ENCODE data around the gene ADAMTS14.
"Not testable (repeated sequence)": the region's sequence is repeated elsewhere in the genome, so short reads cannot be mapped to it uniquely, and the experiment has no call there.

ADAMTS14 gene

GRCh38 chr10:70765794-70766594 is 93.7 kb downstream of the ADAMTS14 start:
- no peak overlapping the region for H3K9ac ChIP-seq (ENCODE audit: insufficient read length, low read depth)
- H3K4me1 ChIP-seq (ENCODE audit: insufficient read depth, insufficient read length), result peaks cover 10% of the 10 kb centered on the region
- no peaks in the 10 kb centered on the region for H3K36me3 ChIP-seq (ENCODE audit: insufficient read depth, insufficient read length, low read length)
- DNase-seq (ENCODE audit: low read depth, low spot score), result no peak
- H3K9me3 ChIP-seq (ENCODE audit: insufficient read depth, low read length), result peaks cover 19% of the 10 kb centered on the region; the same call in 1 of the 2 replicates
- H3K4me3 ChIP-seq (ENCODE audit: insufficient read length, low read depth), result no peak overlapping the region
- TF ChIP-seq SUZ12 (IDR thresholded peaks at IDR 0.05; ENCODE audit: extremely low read depth, insufficient read depth, insufficient read length) (no peak), ZNF274 (IDR thresholded peaks at IDR 0.05; ENCODE audit: low read depth, low read length) (no peak), YY1 (IDR thresholded peaks at IDR 0.05; ENCODE audit: insufficient read depth, insufficient read length) (no peak)
- H3K27me3 ChIP-seq (ENCODE audit: insufficient read depth, insufficient read length), result no peaks in the 10 kb centered on the region

DNA sequence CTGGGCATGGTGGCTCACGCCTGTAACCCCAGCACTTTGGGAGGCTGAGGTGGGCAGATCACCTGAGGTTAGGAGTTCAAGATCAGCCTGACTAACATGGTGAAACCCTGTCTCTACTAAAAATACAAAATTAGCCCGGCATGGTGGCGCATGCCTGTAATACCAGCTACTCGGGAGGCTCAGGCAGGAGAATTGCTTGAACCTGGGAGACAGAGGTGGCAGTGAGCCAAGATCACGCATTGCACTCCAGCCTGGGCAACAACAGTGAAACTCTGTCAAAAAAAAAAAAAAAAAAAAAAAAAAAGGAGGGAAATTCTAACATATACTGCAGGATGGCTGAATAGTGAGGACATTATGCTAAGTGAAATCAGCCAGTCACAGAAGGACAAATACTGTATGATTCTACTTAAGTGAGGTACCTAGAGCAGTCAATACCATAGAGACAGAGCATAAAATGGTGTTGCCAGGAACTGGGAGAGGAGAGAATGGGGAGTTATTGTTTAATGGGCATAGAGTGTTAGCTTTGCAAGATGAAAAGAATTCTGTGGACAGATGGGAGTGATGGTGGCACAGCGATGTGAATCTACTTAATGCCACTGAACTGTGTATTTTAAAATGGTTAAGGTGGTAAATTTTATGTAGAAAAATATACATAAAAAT is 95.8 kb downstream of the ADAMTS14 start:
- not testable (repeated sequence) for H3K27me3 ChIP-seq (ENCODE audit: insufficient read depth, insufficient read length); DNase-seq (ENCODE audit: low read depth, low spot score); H3K4me1 ChIP-seq (ENCODE audit: insufficient read depth, insufficient read length); H3K36me3 ChIP-seq (ENCODE audit: insufficient read depth, insufficient read length, low read length); H3K9ac ChIP-seq (ENCODE audit: insufficient read length, low read depth); H3K4me3 ChIP-seq (ENCODE audit: insufficient read length, low read depth)
- H3K9me3 ChIP-seq (ENCODE audit: insufficient read depth, low read length), result peaks cover 19% of the 10 kb centered on the region; the same call in 1 of the 2 replicates

GRCh38 chr10:70769121-70769520 is 96.8 kb downstream of the ADAMTS14 start:
- H3K4me1 ChIP-seq (ENCODE audit: insufficient read depth, insufficient read length), result peaks cover 2% of the 10 kb centered on the region
- TF ChIP-seq SUZ12 (IDR thresholded peaks at IDR 0.05; ENCODE audit: extremely low read depth, insufficient read depth, insufficient read length), result no peak
- no peak for TF ChIP-seq YY1 (IDR thresholded peaks at IDR 0.05; ENCODE audit: insufficient read depth, insufficient read length)
- no peak for TF ChIP-seq ZNF274 (IDR thresholded peaks at IDR 0.05; ENCODE audit: low read depth, low read length)
- no peak overlapping the region for H3K9ac ChIP-seq (ENCODE audit: insufficient read length, low read depth)
- H3K9me3 ChIP-seq (ENCODE audit: insufficient read depth, low read length), result peaks cover 19% of the 10 kb centered on the region; the same call in 1 of the 2 replicates
- DNase-seq (ENCODE audit: low read depth, low spot score), result no peak
- H3K36me3 ChIP-seq (ENCODE audit: insufficient read depth, insufficient read length, low read length), result no peaks in the 10 kb centered on the region
- H3K4me3 ChIP-seq (ENCODE audit: insufficient read length, low read depth), result no peak overlapping the region
- no peaks in the 10 kb centered on the region for H3K27me3 ChIP-seq (ENCODE audit: insufficient read depth, insufficient read length)

GRCh38 chr10:70770001-70770400 is 97.7 kb downstream of the ADAMTS14 start:
- no peak for DNase-seq (ENCODE audit: low read depth, low spot score)
- TF ChIP-seq SUZ12 (IDR thresholded peaks at IDR 0.05; ENCODE audit: extremely low read depth, insufficient read depth, insufficient read length) (no peak), ZNF274 (IDR thresholded peaks at IDR 0.05; ENCODE audit: low read depth, low read length) (no peak), YY1 (IDR thresholded peaks at IDR 0.05; ENCODE audit: insufficient read depth, insufficient read length) (no peak)
- Histone ChIP-seq H3K9ac (ENCODE audit: insufficient read length, low read depth) (no peak overlapping the region), H3K36me3 (ENCODE audit: insufficient read depth, insufficient read length, low read length) (no peaks in the 10 kb centered on the region), H3K4me3 (ENCODE audit: insufficient read length, low read depth) (no peak overlapping the region), H3K27me3 (ENCODE audit: insufficient read depth, insufficient read length) (no peaks in the 10 kb centered on the region), H3K9me3 (ENCODE audit: insufficient read depth, low read length) (peaks cover 19% of the 10 kb centered on the region; the same call in 1 of the 2 replicates), H3K4me1 (ENCODE audit: insufficient read depth, insufficient read length) (peaks cover 3% of the 10 kb centered on the region)

DNA sequence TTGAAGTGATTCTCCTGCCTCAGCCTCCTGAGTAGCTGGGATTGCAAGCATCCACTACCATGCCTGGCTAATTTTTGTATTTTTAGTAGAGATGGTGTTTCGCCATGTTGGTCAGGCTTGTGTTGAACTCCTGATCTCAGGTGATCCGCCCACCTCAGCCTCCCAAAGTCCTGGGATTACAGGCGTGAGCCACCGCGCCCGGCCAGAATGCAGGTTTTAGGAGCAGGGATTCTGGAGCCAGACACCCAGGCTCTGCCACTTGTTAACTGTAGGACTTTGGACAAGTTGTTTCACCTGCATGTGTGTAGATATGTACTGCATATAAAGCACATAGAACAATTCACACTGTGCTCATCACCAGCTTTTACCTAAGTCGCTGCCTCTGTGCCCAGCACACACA is 98.2 kb downstream of the ADAMTS14 start:
- not testable (repeated sequence) for H3K27me3 ChIP-seq (ENCODE audit: insufficient read depth, insufficient read length); H3K9ac ChIP-seq (ENCODE audit: insufficient read length, low read depth); H3K4me1 ChIP-seq (ENCODE audit: insufficient read depth, insufficient read length); DNase-seq (ENCODE audit: low read depth, low spot score); H3K36me3 ChIP-seq (ENCODE audit: insufficient read depth, insufficient read length, low read length); H3K4me3 ChIP-seq (ENCODE audit: insufficient read length, low read depth)
- H3K9me3 ChIP-seq (ENCODE audit: insufficient read depth, low read length), result peaks cover 17% of the 10 kb centered on the region; the same call in 1 of the 2 replicates

- DNase-seq (ENCODE audit: low read depth, low spot score), result no peak
- H3K4me3 ChIP-seq (ENCODE audit: insufficient read length, low read depth), result no peak overlapping the region
- H3K36me3 ChIP-seq (ENCODE audit: insufficient read depth, insufficient read length, low read length), result no peaks in the 10 kb centered on the region
- H3K4me1 ChIP-seq (ENCODE audit: insufficient read depth, insufficient read length), result peaks cover 3% of the 10 kb centered on the region
- H3K27me3 ChIP-seq (ENCODE audit: insufficient read depth, insufficient read length), result no peaks in the 10 kb centered on the region
- no peak overlapping the region for H3K9ac ChIP-seq (ENCODE audit: insufficient read length, low read depth)
- peaks cover 7% of the 10 kb centered on the region; the same call in 1 of the 2 replicates for H3K9me3 ChIP-seq (ENCODE audit: insufficient read depth, low read length)
- TF ChIP-seq YY1 (IDR thresholded peaks at IDR 0.05; ENCODE audit: insufficient read depth, insufficient read length) (no peak), SUZ12 (IDR thresholded peaks at IDR 0.05; ENCODE audit: extremely low read depth, insufficient read depth, insufficient read length) (no peak), ZNF274 (IDR thresholded peaks at IDR 0.05; ENCODE audit: low read depth, low read length) (no peak)
These were observed 99.2 kb downstream of the ADAMTS14 start for GRCh38 chr10:70771311-70772194.

GRCh38 chr10:70772627-70773026 is 100.3 kb downstream of the ADAMTS14 start:
- H3K27me3 ChIP-seq (ENCODE audit: insufficient read depth, insufficient read length), result no peaks in the 10 kb centered on the region
- no peak overlapping the region for H3K9ac ChIP-seq (ENCODE audit: insufficient read length, low read depth)
- TF ChIP-seq SUZ12 (IDR thresholded peaks at IDR 0.05; ENCODE audit: extremely low read depth, insufficient read depth, insufficient read length), result no peak
- TF ChIP-seq ZNF274 (IDR thresholded peaks at IDR 0.05; ENCODE audit: low read depth, low read length), result no peak
- no peak for TF ChIP-seq YY1 (IDR thresholded peaks at IDR 0.05; ENCODE audit: insufficient read depth, insufficient read length)
- no peak for DNase-seq (ENCODE audit: low read depth, low spot score)
- peaks cover 5% of the 10 kb centered on the region for H3K4me1 ChIP-seq (ENCODE audit: insufficient read depth, insufficient read length)
- no peaks in the 10 kb centered on the region for H3K9me3 ChIP-seq (ENCODE audit: insufficient read depth, low read length)
- no peaks in the 10 kb centered on the region for H3K36me3 ChIP-seq (ENCODE audit: insufficient read depth, insufficient read length, low read length)
- no peak overlapping the region for H3K4me3 ChIP-seq (ENCODE audit: insufficient read length, low read depth)

Data from NT2/D1 (cell line).